GM12873 (cell line): ENCODE measurements around the gene VMO1.

ENCODE experiments used
- TF ChIP-seq, protein P1 (sequence below): IDR thresholded peaks from 2 replicates; pipeline ENCODE4 v1.5.1; 2012; ENCODE audit warnings: low read depth, mild to moderate bottlenecking, moderate library complexity, low read length, control low read depth; ENCODE audit not compliant: insufficient read depth; ENCODE audit errors: missing control alignments

VMO1 gene

DNA sequence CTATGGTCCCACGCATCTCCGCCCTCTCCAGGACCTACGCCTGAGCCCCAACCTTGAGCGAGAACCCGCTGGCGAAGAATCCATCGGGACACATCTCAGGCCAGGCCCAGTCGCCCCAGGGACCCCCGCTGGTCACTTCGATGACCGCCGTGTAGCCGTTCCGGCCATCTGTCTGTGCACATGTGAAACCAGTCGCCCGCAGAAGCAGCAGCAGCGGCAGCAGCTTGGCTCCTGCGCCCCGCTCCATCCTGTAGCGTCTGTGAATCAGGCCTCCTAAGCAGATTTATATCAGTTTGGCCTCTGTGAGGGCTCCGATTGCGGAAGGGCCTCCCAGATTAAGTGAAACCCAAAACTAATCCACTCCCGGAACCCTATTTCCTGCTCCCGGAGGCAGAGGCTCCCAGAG lies at the start of gene VMO1:
Gene VMO1 (minus strand): TSS at position 259 of the 406 bp plus-strand sequence. CDS start 12 bp downstream, at position 247.
- TF ChIP-seq, protein P1, sequence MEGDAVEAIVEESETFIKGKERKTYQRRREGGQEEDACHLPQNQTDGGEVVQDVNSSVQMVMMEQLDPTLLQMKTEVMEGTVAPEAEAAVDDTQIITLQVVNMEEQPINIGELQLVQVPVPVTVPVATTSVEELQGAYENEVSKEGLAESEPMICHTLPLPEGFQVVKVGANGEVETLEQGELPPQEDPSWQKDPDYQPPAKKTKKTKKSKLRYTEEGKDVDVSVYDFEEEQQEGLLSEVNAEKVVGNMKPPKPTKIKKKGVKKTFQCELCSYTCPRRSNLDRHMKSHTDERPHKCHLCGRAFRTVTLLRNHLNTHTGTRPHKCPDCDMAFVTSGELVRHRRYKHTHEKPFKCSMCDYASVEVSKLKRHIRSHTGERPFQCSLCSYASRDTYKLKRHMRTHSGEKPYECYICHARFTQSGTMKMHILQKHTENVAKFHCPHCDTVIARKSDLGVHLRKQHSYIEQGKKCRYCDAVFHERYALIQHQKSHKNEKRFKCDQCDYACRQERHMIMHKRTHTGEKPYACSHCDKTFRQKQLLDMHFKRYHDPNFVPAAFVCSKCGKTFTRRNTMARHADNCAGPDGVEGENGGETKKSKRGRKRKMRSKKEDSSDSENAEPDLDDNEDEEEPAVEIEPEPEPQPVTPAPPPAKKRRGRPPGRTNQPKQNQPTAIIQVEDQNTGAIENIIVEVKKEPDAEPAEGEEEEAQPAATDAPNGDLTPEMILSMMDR = no peak

- TF ChIP-seq, protein P1 = no peak
Measured at GRCh38 chr17:4834681-4835020, 48.5 kb upstream of the VMO1 start.

DNA sequence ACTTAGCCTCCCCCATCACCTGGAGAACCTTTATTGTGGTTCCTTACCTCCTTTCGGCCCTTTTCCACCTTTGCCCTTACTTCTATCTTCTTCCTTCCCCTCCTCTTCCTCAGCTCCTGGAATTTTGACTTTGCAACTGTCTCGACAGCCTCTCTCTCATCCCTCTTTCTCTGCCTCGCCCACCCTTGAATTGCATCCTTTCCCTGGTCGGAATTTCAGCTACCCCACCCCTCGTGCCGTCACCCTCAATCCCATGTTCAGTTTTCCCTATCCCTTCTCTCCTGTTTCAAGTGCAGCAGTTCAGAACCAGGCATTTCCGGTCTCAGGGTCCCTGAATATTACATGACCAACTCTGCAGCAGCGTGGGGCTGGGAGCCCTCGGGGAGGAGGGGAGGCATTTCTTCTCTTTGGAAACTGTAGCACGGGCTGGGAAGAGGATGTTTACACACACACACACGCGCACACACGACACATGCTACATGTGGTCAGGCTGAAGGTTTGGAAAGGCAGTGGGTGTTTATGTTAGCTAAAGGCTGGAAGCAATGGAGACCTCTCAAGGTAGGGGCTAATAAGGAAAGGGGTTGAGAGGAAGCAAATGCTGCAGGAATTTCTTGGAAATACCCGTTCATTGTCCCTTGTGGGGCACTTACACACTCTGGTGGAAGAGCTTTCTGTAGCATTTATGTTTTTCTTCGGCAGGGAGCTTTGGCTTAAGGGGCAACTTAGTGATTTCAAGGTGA lies 47.9 kb upstream of the VMO1 start:
- TF ChIP-seq, protein P1 = no peak

GRCh38 chr17:4833178-4833940 lies 47.2 kb upstream of the VMO1 start, which contains the start of gene MINK1:
Gene MINK1 (plus strand): TSS chr17:4833340. CDS start chr17:4833584, 244 bp downstream.
- TF ChIP-seq, protein P1 = no peak

DNA sequence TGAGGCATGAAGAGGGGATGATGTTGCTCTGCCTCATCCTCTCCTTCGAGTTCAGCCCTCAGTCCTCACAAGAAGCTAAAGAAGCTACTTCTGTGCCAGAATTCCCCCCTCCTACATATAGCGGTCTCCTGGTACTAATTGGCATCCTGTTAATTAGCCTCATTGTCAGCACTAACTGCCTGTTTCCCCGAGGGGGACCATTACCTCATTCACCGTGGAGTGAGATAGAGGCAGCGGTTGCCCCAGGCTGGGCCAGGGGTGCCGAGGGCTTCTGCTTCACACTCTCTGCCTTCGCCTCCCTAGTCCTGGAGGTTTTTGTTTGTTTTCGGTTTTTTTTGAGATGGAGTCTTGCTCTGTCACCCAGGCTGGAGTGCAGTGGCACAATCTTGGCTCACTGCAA lies 41.2 kb upstream of the VMO1 start:
- TF ChIP-seq, protein P1 = no peak

DNA sequence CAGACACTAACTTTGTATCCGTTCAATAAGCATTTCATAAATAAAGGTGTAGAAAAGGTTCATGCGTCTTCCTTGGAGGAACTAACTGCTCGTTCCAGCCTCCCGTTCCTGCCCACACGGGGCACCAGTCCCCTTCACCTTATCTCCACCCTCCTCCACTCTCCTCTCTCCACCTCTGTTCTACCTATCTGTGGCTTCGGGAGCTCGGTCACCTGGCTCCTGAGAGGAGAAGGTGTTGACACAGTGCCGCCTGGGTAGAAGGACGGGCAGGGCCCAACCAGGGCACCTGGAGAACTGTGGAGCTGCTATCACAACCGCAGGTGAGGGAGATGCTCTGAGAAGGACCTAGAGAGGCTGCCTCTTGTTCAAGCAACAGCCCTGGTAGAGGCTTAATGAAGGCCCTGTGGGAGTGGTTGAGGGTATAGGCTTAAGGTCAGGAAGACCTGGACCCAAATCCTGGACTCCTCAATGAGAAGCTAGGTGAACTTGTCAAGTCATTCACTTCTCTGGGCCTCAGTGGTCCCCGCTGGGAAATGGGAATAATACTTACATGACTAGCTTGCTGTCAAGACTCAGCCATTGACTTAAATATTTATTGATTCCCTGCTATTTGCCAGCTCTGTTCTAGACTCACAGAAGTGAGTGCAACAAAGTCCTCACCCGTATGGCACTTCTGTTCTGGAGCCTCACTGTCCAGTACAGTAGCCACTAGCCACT lies 37.4 kb upstream of the VMO1 start:
- TF ChIP-seq, protein P1 = no peak

DNA sequence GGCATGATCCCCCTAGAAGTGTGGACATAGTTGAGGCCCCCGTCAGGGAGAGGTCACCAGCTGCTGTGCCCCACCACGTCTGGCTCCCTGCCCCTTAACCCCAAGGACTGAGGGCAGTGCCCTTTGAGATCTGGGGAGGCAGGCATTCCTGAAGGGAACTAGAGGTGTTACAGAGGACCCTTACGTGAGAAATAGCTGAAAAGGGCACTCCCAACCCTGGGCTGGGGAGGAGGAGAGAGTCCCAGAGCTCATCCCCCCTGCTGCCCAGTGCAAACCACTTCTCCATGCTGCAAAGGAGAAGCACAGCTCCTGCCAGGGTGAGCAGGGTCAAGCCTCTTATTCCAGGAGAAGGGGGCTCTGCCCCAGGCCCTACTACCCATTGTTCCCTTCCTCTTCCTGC lies 36.7 kb upstream of the VMO1 start:
- TF ChIP-seq, protein P1 = no peak
